ENCODE data around the gene HES2.
"Not testable (repeated sequence)": the region's sequence is repeated elsewhere in the genome, so short reads cannot be mapped to it uniquely, and the experiment has no call there.

The HES2 gene

GRCh38 chr1:6397844-6398441, 21.8 kb downstream of the HES2 start:
- TF ChIP-seq CTCF (IDR thresholded peaks at IDR 0.05; ENCODE audit: low read depth, low read length, missing control alignments) = no peak
- in situ Hi-C loops (cut with HindIII; ENCODE audit: low sequenced_read_pairs) = no loop called here
- no peak overlapping the region for H3K4me3 ChIP-seq (ENCODE audit: low read depth, low read length)
- no peak for DNase-seq (ENCODE audit: low read depth)

GRCh38 chr1:6396998-6397397, 22.7 kb downstream of the HES2 start:
- no peak overlapping the region for H3K4me3 ChIP-seq (ENCODE audit: low read depth, low read length)
- peak; percentile 12 for TF ChIP-seq CTCF (IDR thresholded peaks at IDR 0.05; ENCODE audit: low read depth, low read length, missing control alignments)
- DNase-seq (ENCODE audit: low read depth) = no peak
- in situ Hi-C loops (cut with HindIII; ENCODE audit: low sequenced_read_pairs) = no loop called here

- DNase-seq (ENCODE audit: low read depth); in situ Hi-C loops (cut with HindIII; ENCODE audit: low sequenced_read_pairs); H3K4me3 ChIP-seq (ENCODE audit: low read depth, low read length): not testable (repeated sequence)
Observed at GRCh38 chr1:6395781-6396244, 23.9 kb downstream of the HES2 start.

GRCh38 chr1:6395130-6395529, 24.6 kb downstream of the HES2 start:
- DNase-seq (ENCODE audit: low read depth); H3K4me3 ChIP-seq (ENCODE audit: low read depth, low read length); in situ Hi-C loops (cut with HindIII; ENCODE audit: low sequenced_read_pairs): not testable (repeated sequence)

- peak; percentile 26 for TF ChIP-seq CTCF (IDR thresholded peaks at IDR 0.05; ENCODE audit: low read depth, low read length, missing control alignments)
- peak; percentile 53 for DNase-seq (ENCODE audit: low read depth)
- H3K4me3 ChIP-seq (ENCODE audit: low read depth, low read length) = peak within 1 kb of the TSS; percentile 57
- in situ Hi-C loops (cut with HindIII; ENCODE audit: low sequenced_read_pairs) = no loop called here
Observed at GRCh38 chr1:6393400-6394187, 26.1 kb downstream of the HES2 start, which contains the start of gene ACOT7. TSS of gene ACOT7 (minus strand) at chr1:6393767. CDS start at chr1:6393399, 368 bp downstream.

GRCh38 chr1:6392809-6393399, 26.8 kb downstream of the HES2 start:
- no peak for DNase-seq (ENCODE audit: low read depth)
- no peak for TF ChIP-seq CTCF (IDR thresholded peaks at IDR 0.05; ENCODE audit: low read depth, low read length, missing control alignments)
- peak overlapping the region; percentile 57 for H3K4me3 ChIP-seq (ENCODE audit: low read depth, low read length)
- in situ Hi-C loops (cut with HindIII; ENCODE audit: low sequenced_read_pairs) = no loop called here

- peak overlapping the region; percentile 57 for H3K4me3 ChIP-seq (ENCODE audit: low read depth, low read length)
- in situ Hi-C loops (cut with HindIII; ENCODE audit: low sequenced_read_pairs) = no loop called here
- TF ChIP-seq CTCF (IDR thresholded peaks at IDR 0.05; ENCODE audit: low read depth, low read length, missing control alignments) = no peak
- no peak for DNase-seq (ENCODE audit: low read depth)
Observed at GRCh38 chr1:6391951-6392808, 27.5 kb downstream of the HES2 start.
